Glomerular endothelial cell (primary cell): ENCODE results near the gene ADCY2. TPM values are rescaled to one million over a fixed set of nuclear protein-coding genes. Genes with fewer than 3 reads are reported as not detected.

Source experiments
- DNase-seq: peaks from one replicate; pipeline ENCODE4 v3.0.0-alpha.2; 2011; ENCODE audit warnings: low read depth, low spot score; ENCODE audit errors: extremely low read depth
- total RNA-seq: library from RNA; depleted of rRNA; stranded (reverse); fragments of >200 nt; gene quantifications from 2 replicates; pipeline ENCODE4 v1.2.3, GENCODE V29; 2015

ADCY2 gene
- total RNA-seq, 1 donor from 2014 or later: not detected

GRCh38 chr5:7495131-7495517 lies 99.2 kb downstream of the ADCY2 start:
- DNase-seq: no peak

- no peak for DNase-seq
Observed at GRCh38 chr5:7500256-7500655, 104.3 kb downstream of the ADCY2 start.

- no peak for DNase-seq
Observed at GRCh38 chr5:7501061-7501460, 105.1 kb downstream of the ADCY2 start.

- no peak for DNase-seq
Observed at GRCh38 chr5:7503564-7503963, 107.6 kb downstream of the ADCY2 start.

GRCh38 chr5:7515284-7515914 lies 119.5 kb downstream of the ADCY2 start:
- DNase-seq: no peak

- DNase-seq: no peak
Observed at GRCh38 chr5:7516253-7516652, 120.3 kb downstream of the ADCY2 start.

GRCh38 chr5:7517006-7517405 lies 121.1 kb downstream of the ADCY2 start:
- DNase-seq: no peak

- no peak for DNase-seq
Observed at GRCh38 chr5:7518947-7519560, 123.1 kb downstream of the ADCY2 start.

- no peak for DNase-seq
Observed at GRCh38 chr5:7519564-7519963, 123.6 kb downstream of the ADCY2 start.

- no peak for DNase-seq
Observed at GRCh38 chr5:7529880-7530279, 133.9 kb downstream of the ADCY2 start.

- DNase-seq: no peak
Observed at GRCh38 chr5:7533941-7534340, 138.0 kb downstream of the ADCY2 start.

- DNase-seq: no peak
Observed at GRCh38 chr5:7534505-7534904, 138.6 kb downstream of the ADCY2 start.

GRCh38 chr5:7537573-7537972 lies 141.6 kb downstream of the ADCY2 start:
- no peak for DNase-seq

GRCh38 chr5:7539571-7539970 lies 143.6 kb downstream of the ADCY2 start:
- no peak for DNase-seq

- DNase-seq: no peak
Observed at GRCh38 chr5:7540736-7541485, 145.0 kb downstream of the ADCY2 start.

- no peak for DNase-seq
Observed at GRCh38 chr5:7541898-7542297, 146.0 kb downstream of the ADCY2 start.

- no peak for DNase-seq
Observed at GRCh38 chr5:7546555-7546954, 150.6 kb downstream of the ADCY2 start.

- no peak for DNase-seq
Observed at GRCh38 chr5:7548596-7548995, 152.7 kb downstream of the ADCY2 start.

GRCh38 chr5:7565559-7565958 lies 169.6 kb downstream of the ADCY2 start:
- DNase-seq: no peak

- DNase-seq: no peak
Observed at GRCh38 chr5:7576023-7576715, 180.2 kb downstream of the ADCY2 start.

GRCh38 chr5:7577381-7577780 lies 181.4 kb downstream of the ADCY2 start:
- no peak for DNase-seq
